Dermis blood vessel endothelial cell (primary cell): ENCODE results near the gene RNF13. TPM values are rescaled to one million over a fixed set of nuclear protein-coding genes. Genes with fewer than 3 reads are reported as not detected.
"Not testable (repeated sequence)": the region's sequence is repeated elsewhere in the genome, so short reads cannot be mapped to it uniquely, and the experiment has no call there.

ENCODE experiments used
- DNase-seq: peaks from one replicate; pipeline ENCODE4 v3.0.0; 2010
- total RNA-seq: library from RNA; depleted of rRNA; stranded (reverse); fragments of >200 nt; gene quantifications from 2 replicates; pipeline ENCODE4 v1.2.3, GENCODE V29; 2014

Gene RNF13
- total RNA-seq, 1 donor from 2014 or later, result 75.7 TPM

- DNase-seq, result no peak
Measured at GRCh38 chr3:149901770-149902169, 88.8 kb downstream of the RNF13 start.

GRCh38 chr3:149902498-149903139 is 89.6 kb downstream of the RNF13 start:
- peak; percentile 4 for DNase-seq

- no peak for DNase-seq
Measured at GRCh38 chr3:149906036-149906435, 93.0 kb downstream of the RNF13 start.

GRCh38 chr3:149908424-149908957 is 95.5 kb downstream of the RNF13 start:
- DNase-seq, result no peak

- no peak for DNase-seq
Measured at GRCh38 chr3:149909923-149910322, 96.9 kb downstream of the RNF13 start.

- DNase-seq, result no peak
Measured at GRCh38 chr3:149917124-149917667, 104.2 kb downstream of the RNF13 start.

GRCh38 chr3:149919509-149919908 is 106.5 kb downstream of the RNF13 start:
- DNase-seq, result no peak

GRCh38 chr3:149920119-149920518 is 107.1 kb downstream of the RNF13 start:
- no peak for DNase-seq

- DNase-seq, result no peak
Measured at GRCh38 chr3:149933008-149933407, 120.0 kb downstream of the RNF13 start.

- no peak for DNase-seq
Measured at GRCh38 chr3:149933858-149934257, 120.8 kb downstream of the RNF13 start.

- no peak for DNase-seq
Measured at GRCh38 chr3:149934524-149934923, 121.5 kb downstream of the RNF13 start.

- DNase-seq, result peak; percentile 80
Measured at GRCh38 chr3:149936812-149937230, 123.8 kb downstream of the RNF13 start.

- DNase-seq, result not testable (repeated sequence)
Measured at GRCh38 chr3:149938392-149939055, 125.5 kb downstream of the RNF13 start.

- no peak for DNase-seq
Measured at GRCh38 chr3:149941186-149941585, 128.2 kb downstream of the RNF13 start.

- no peak for DNase-seq
Measured at GRCh38 chr3:149941946-149942345, 128.9 kb downstream of the RNF13 start.

- no peak for DNase-seq
Measured at GRCh38 chr3:149942409-149942808, 129.4 kb downstream of the RNF13 start.

- DNase-seq, result not testable (repeated sequence)
Measured at GRCh38 chr3:149943966-149944365, 131.0 kb downstream of the RNF13 start.

- DNase-seq, result no peak
Measured at GRCh38 chr3:149947231-149947630, 134.2 kb downstream of the RNF13 start.

GRCh38 chr3:149949181-149949580 is 136.2 kb downstream of the RNF13 start:
- DNase-seq, result no peak

- peak; percentile 32 for DNase-seq
Measured at GRCh38 chr3:149954812-149955211, 141.8 kb downstream of the RNF13 start.

GRCh38 chr3:149955449-149955848 is 142.4 kb downstream of the RNF13 start:
- DNase-seq, result peak; percentile 18

GRCh38 chr3:149957361-149958125 is 144.5 kb downstream of the RNF13 start:
- no peak for DNase-seq

GRCh38 chr3:149958171-149958796 is 145.3 kb downstream of the RNF13 start:
- DNase-seq, result no peak
